Ovary (tissue), 9 donors: Measurements from ENCODE around the gene CD52. TPM values are rescaled to one million over a fixed set of nuclear protein-coding genes. Genes with fewer than 3 reads are reported as not detected.

Experiments
- DNase-seq, 5 donors: peaks; one replicate each; pipeline ENCODE4 v3.0.0-alpha.2; 2019 to 2020
- H3K27ac ChIP-seq, 2 donors: fragments of 200-600 bp; one replicate each; pipeline versions ENCODE4 v1.5.1 to v1.8.0; 2019 to 2022
- H3K27me3 ChIP-seq: fragments of 200-600 bp; one replicate; pipeline ENCODE4 v1.8.0; 2022
- H3K36me3 ChIP-seq: fragments of 200-600 bp; sonication (generic); one replicate; pipeline ENCODE4 v1.5.1; 2019
- H3K4me1 ChIP-seq: one replicate; pipeline ENCODE4 v1.8.1; 2013; ENCODE audit warnings: mild to moderate bottlenecking, moderate library complexity; ENCODE audit not compliant: insufficient read depth
- H3K4me3 ChIP-seq: fragments of 200-600 bp; sonication (generic); one replicate; pipeline ENCODE4 v1.5.1; 2017
- H3K9me3 ChIP-seq, 2 donors: fragments of 200-600 bp in 1 of 2; sonication (generic) in 1 of 2; one replicate each; pipeline versions ENCODE4 v1.5.1 to v1.8.1; 2013 to 2019; ENCODE audit warnings: mild to moderate bottlenecking in 1 of 2, moderate library complexity in 1 of 2
- EP300 ChIP-seq: sonication (generic); formaldehyde crosslinking; IDR thresholded peaks from one replicate; pipeline ENCODE4 v1.6.1; 2017; ENCODE audit warnings: antibody characterized with exemption
- POLR2A ChIP-seq: fragments of 450-650 bp; IDR thresholded peaks from one replicate; pipeline ENCODE4 v1.6.1; 2017; ENCODE audit warnings: antibody characterized with exemption, mild to moderate bottlenecking, moderate library complexity
- WGBS, 3 donors: extraction: QIAGEN DNeasy Blood & Tissue Kit in 1 of 3; methylation state at CpG; one replicate each; pipeline versions ENCODE4 v1.1.5 to v1.1.7; 2013 to 2017; 5-methylcytosine and 5-hydroxymethylcytosine counted together
- intact Hi-C, 4 donors: fragments of 100-400 bp; cut with DNase I; formaldehyde crosslinking; loops; one replicate each; pipeline versions ENCODE4 v1.11.0 to v1.15.1; 2022 to 2023
- polyA plus RNA-seq, 2 donors: library from polyadenylated mRNA; stranded (reverse); fragments of 200-250 nt in 1 of 2; fragments of 350-450 nt in 1 of 2; fragmentation: Illumina TruSeq in 1 of 2; extraction: RNeasy Lipid Tissue Mini Kit (QIAGEN cat#74804) in 1 of 2; gene quantifications; one replicate each; pipeline ENCODE4 v1.2.3, GENCODE V29; 2013 to 2014
- total RNA-seq, 7 donors: library from RNA; depleted of rRNA in 2 of 7; stranded (reverse); fragments of >200 nt in 2 of 7; fragmentation: NEBNext Ultra II Directional in 3 of 7; extraction: Animal tissue kit (Norgen Biotek cat#: 25700) in 3 of 7; gene quantifications; one replicate each; pipeline versions ENCODE4 v1.1.0 to v1.2.4, GENCODE V29; 2016 to 2023
- TF ChIP-seq, protein P1 (sequence below), 3 donors: fragments of 450-650 bp in 2 of 3; fragments of 200-600 bp in 1 of 3; IDR thresholded peaks; one replicate each; pipeline versions ENCODE4 v1.5.1 to v1.8.0; 2016 to 2022; ENCODE audit warnings: antibody characterized with exemption in 3 of 3, mild to moderate bottlenecking in 1 of 3
- donor health status: DM: no; HTN: no; CAD: no; lungs with moderate emphysema.
- donor health status: DM: no; HTN: no; CAD: no.
- donor health status: Bipolar disorder and iron deficiency.
- donor health status: DM: yes; HTN: yes; CAD: no.
- donor health status: DM: no; HTN: no; CAD: no.
- donor health status: DM: yes; HTN: yes; CAD: no.

CD52 gene
- total and polyA plus RNA-seq, 9 donors = 1.3 to 45.5 (median 4.3) TPM; not detected in 1

DNA sequence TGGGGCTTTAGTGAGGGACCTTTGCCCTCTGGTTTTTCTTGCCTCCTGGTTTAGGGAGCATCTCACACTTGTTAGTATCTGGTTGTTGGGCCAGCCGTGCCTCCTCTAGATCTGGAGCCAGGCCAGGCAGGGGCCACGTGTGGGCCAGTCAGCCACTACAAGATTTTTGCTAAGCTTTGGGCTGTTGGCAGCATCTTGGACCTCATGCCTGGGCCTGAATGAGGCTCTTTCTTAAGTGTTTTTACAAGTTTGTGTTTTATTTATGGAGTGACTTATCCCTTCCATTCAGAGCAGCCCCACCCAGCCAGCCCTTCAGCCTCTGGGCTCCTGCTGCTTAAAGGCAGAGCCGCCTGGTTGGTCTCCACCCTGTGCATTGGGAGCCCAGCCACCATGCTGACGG is 39.5 kb upstream of the CD52 start:
- Histone ChIP-seq H3K27ac (no peak overlapping the region), H3K27me3 (no peaks in the 10 kb centered on the region), H3K9me3 (no peaks in the 10 kb centered on the region), H3K4me1 (peaks cover 6% of the 10 kb centered on the region), H3K4me3 (no peak overlapping the region), H3K36me3 (no peaks in the 10 kb centered on the region)
- 41 to 46% (median 44%) methylated on average over 4 of the region's 4 CpGs for WGBS, 3 donors
- DNase-seq = peak in 1 of 5 donors; percentile 22
- no peak for TF ChIP-seq POLR2A
- TF ChIP-seq, protein P1, sequence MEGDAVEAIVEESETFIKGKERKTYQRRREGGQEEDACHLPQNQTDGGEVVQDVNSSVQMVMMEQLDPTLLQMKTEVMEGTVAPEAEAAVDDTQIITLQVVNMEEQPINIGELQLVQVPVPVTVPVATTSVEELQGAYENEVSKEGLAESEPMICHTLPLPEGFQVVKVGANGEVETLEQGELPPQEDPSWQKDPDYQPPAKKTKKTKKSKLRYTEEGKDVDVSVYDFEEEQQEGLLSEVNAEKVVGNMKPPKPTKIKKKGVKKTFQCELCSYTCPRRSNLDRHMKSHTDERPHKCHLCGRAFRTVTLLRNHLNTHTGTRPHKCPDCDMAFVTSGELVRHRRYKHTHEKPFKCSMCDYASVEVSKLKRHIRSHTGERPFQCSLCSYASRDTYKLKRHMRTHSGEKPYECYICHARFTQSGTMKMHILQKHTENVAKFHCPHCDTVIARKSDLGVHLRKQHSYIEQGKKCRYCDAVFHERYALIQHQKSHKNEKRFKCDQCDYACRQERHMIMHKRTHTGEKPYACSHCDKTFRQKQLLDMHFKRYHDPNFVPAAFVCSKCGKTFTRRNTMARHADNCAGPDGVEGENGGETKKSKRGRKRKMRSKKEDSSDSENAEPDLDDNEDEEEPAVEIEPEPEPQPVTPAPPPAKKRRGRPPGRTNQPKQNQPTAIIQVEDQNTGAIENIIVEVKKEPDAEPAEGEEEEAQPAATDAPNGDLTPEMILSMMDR (IDR thresholded peaks at IDR 0.05) = no peak
- no peak for TF ChIP-seq EP300
- intact Hi-C loops = no loop called here

DNA sequence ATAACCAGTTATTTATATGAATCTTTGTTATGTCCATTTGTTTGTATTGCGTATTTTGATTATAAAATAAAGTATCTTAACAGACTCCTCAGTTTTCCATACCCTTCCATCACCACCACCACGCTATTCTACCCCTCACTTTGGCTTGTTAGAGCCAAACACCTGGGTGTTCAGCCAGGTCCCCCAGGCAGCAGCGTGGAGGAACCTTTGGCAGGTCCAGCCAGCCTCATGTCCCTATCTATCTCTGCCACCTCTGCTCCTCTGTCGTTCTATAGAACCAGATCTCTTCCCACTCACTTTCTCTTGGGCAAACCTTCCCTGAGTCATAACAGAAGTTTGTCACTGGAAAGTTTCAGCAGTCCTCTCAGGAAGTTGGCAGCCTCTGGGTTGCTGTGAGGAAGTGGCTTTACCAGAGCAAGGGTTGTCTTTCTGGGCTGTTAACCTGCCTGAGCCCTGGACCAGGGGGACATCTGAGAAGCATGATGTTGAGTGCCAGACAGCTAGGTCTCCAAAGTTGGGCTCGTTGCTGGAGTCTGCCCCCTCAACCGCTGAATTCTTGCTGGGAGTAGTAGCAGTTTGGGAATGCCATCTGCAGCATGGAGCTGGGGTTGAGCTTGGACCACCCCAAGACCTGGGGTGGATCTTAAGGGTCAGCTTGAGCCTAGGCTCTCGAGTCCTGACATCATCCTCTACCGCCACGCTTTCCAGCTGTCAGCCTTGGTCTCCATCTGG is 38.9 kb upstream of the CD52 start:
- peak in 1 of 5 donors; percentile 28 for DNase-seq
- Histone ChIP-seq H3K27me3 (no peaks in the 10 kb centered on the region), H3K9me3 (no peaks in the 10 kb centered on the region), H3K4me3 (peak overlapping the region; percentile 80), H3K36me3 (no peaks in the 10 kb centered on the region), H3K27ac (peak overlapping the region; percentile 62 to 96), H3K4me1 (peaks cover 6% of the 10 kb centered on the region)
- WGBS, 3 donors = 43 to 52% (median 52%) methylated on average over 9 of the region's 9 CpGs
- intact Hi-C loops = no loop called here
- no peak for TF ChIP-seq EP300

DNA sequence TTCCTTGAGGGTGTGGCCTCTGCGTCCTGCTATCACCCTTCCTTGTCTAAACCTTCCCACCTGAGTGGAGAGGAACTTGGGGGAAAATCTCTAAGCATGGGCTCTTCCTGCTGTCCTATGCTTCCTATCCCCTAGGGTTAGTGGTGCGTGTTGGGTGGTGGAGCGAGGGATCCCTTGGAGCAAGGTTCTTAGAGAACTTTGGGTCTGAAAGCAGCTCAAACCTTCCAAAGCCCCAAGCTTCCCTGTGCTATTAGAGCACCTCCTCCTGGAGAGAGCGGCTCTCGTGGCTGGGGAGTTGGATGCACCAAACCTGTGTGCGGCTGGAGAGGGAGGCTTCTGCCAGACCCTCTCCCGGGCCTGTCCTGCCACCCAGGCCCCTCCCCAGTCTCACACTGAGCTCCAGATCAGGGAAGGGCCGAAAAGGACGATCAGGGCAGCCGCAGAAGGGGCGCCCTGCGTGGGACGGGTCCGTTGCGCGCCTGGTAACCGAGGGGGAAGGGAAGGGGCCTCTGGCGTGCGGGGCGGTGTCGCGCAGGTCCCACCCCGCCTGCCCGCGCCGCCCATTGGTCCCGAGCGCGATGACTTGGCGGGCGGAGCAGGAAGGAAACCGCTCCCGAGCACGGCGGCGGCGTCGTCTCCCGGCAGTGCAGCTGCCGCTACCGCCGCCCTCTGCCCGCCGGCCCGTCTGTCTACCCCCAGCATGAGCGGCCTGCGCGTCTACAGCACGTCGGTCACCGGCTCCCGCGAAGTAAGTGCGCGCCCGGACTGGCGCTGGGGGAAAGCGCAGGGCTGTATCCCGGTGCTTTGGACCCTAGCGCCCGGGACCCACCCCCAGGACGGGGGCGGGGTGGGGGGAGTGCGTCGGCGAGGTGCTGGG is 38.1 kb upstream of the CD52 start, which contains the start of gene SH3BGRL3:
TSS of gene SH3BGRL3 (plus strand) at position 631 of the 877 bp plus-strand sequence. CDS start at position 701, 70 bp downstream.
- WGBS, 3 donors = 1 to 3% (median 1%) methylated on average over 37 to 66 of the region's 66 CpGs
- DNase-seq = peak; percentile 83 to 88 (median 85)
- no peaks in the 10 kb centered on the region for H3K9me3 ChIP-seq
- no peaks in the 10 kb centered on the region for H3K36me3 ChIP-seq
- H3K4me1 ChIP-seq = peaks cover 6% of the 10 kb centered on the region
- H3K4me3 ChIP-seq = peak within 1 kb of the TSS; percentile 80
- TF ChIP-seq POLR2A (peak; percentile 86), EP300 (no peak)
- TF ChIP-seq, protein P1 (IDR thresholded peaks at IDR 0.05) = peak; percentile 22 to 54 (median 53)
- no peaks in the 10 kb centered on the region for H3K27me3 ChIP-seq
- intact Hi-C loops = no loop called here
- peak within 1 kb of the TSS; percentile 62 to 96 for H3K27ac ChIP-seq

DNA sequence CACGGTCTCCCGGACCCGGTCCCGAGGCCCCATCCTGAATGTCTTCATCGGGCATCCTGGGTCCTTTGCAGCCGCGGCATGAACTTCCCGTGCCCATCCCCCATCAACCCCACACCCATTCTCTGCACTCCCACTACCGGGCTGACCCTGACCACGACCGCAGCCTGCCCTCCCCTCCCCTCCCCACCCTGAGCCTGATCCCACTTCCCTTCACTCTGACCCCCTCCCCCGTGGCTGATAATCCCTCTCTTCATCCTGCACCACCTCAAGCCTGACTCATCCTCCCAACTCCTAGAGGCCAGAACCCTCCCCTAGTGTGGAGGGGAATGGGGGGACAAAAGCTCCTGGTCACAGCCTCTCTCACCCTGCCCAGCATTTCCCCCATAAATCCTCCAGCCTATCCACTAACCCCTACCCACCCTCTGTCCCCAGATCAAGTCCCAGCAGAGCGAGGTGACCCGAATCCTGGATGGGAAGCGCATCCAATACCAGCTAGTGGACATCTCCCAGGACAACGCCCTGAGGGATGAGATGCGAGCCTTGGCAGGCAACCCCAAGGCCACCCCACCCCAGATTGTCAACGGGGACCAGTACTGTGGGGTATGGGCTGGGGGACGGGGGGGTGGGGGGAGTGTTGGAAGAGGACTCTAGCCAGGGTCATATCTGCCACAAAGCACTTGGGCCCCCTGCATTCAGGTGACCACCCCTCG is 37.3 kb upstream of the CD52 start:
- WGBS, 3 donors = 20 to 28% (median 26%) methylated on average over 20 of the region's 20 CpGs
- intact Hi-C loops = no loop called here
- Histone ChIP-seq H3K4me3 (peak overlapping the region; percentile 80), H3K9me3 (no peaks in the 10 kb centered on the region), H3K36me3 (no peaks in the 10 kb centered on the region), H3K4me1 (peaks cover 6% of the 10 kb centered on the region), H3K27ac (peak overlapping the region; percentile 62 to 96), H3K27me3 (no peaks in the 10 kb centered on the region)
- TF ChIP-seq EP300 = no peak
- no peak for TF ChIP-seq POLR2A
- TF ChIP-seq, protein P1 (IDR thresholded peaks at IDR 0.05) = no peak
- peak in 3 of 5 donors; percentile 40 to 58 (median 52) for DNase-seq
